HPDE6-E6E7 (cell line): ENCODE data around the gene SLC7A11.
"Not testable (repeated sequence)": the region's sequence is repeated elsewhere in the genome, so short reads cannot be mapped to it uniquely, and the experiment has no call there.

Experiments used
- DNase-seq: peaks from one replicate; pipeline ENCODE4 v3.0.0; 2011; ENCODE audit warnings: missing footprints; ENCODE audit errors: extremely low spot score

Gene SLC7A11

DNA sequence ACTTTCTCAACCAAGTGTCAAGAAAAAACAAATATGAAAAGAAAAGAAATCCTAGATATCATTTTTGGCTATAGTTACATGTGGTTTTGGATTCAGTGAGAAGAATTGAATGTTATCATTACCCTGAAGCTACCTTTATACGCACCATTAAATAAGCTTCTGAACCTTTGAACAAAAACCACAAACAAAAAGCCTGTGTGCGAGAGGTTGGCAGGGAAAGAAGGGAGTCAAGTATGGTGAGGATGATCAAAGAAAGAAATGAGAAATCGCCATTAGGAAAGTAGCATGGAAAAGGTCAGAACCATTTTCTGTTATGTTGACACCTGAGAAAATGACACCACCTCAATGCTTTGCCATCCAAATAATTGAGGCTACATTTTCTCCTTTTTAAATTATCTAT, 1.2 kb upstream of the SLC7A11 start:
- DNase-seq, result no peak

DNA sequence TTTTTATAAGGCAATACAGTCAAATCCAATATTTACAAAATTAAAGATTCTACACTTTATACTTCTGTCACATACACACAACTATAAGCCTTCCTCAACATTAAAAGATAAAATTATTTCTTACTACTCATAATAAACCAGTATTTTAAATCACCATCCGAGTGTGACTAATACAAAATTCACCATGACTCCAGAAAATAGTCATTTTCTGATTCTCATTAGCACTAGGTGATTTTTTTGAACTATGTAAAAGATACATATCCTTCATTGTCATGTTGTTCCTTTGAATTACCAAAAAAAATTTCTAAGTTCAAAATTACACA, 646 bp upstream of the SLC7A11 start:
- no peak for DNase-seq

DNA sequence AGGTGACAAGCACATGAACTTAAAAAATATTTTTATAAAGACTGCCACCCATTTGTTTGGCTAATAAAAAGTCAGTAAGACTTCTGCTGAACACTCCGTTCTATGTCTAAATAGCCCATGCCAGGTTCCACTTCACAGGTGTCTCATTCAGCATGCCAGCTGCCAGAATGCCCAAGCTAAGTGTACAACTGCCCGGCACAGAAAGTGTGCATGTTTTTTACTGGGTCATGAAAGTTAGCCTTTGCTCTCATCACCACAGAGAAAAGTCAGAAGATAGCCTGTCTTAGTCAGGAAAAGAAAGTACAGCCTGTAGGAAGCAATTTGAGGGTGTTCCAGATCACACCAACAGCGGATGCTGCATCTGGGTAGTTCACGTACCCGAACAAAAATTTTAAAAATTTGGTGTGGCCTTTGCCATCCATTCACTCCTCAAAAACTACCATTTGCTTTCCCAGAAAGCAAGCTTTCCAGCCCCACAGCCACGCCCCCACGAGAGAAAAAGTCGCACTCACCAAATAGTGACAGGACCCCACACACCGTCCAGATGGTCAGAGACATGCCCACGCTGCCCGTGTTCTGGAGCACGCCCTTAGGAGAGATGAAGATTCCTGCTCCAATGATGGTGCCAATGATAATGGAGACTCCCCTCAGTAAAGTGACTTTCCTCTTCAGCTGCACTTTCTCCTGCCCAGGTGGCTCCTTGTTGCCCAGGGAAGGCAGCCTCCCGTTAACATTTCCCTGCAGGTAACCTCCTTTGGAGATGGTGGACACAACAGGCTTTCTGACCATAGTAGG, 671 bp downstream of the SLC7A11 start:
- DNase-seq, result no peak

DNA sequence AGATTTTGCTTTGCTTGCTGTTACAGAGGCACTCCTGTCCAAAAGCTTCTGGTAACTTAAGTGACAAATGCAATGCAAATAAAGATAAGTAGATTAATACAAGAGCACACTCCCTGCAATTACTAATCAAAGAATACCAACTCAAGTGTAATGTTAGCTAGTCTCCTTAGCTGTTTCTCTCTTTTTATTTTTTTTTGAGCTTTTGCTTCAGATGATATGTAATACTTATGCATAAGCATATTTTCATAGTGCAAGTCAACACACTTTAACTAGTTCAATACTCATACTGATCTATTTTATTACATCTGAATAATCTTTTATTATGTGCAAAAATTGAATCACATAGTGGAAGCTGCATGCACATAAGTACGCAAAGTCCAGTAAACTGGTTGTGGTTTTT, 2.7 kb downstream of the SLC7A11 start:
- DNase-seq, result no peak

DNA sequence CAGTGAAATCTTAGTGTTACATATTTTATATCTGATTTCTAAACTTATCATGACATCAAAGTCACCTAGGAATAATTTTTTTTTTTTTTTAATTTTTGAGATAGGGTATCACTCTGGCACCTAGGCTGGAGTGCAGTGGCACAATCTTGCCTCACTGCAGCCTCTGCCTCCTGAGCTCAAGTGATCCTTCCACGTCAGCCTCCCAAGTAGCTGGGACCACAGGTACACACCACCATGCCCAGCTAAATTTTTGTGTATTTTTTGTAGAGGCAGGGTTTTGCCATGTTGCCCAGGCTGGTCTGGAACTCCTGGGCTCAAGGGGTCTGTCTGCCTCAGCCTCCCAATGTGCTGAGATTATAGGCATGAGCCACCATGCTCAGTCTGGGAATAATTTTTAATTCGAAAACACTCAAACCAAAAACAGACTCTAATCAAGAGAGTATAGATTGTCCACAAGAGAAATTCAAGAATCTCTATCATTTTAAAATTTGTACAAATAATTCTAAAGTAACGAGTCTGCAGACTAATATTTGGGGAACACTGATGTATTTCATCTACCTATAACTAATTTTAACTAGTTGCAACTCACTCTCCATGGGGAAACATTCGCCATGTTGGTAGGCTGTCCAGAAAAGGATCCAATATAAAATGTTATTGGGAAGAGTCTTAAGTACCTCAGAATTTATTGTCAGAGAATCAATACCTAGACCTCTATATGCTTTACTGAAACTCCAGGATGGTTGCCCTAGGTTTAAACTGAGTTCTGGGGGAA, 3.4 kb downstream of the SLC7A11 start:
- DNase-seq, result no peak

DNA sequence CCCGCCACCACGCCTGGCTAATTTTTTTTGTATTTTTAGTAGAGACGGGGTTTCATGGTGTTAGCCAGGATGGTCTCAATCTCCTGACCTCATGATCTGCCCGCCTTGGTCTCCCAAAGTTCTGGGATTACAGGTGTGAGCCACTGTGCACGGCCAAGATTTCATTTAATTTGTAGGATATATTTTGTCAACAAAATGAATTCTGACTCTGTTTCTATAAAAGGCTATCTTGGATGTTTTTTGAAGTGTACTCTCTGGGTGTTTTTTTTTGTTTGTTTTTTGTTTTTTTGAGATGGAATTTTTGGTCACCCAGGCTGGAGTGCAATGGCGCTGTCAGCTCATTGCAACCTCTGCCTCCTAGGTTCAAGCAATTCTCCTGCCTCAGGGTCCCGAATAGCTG, 5.0 kb downstream of the SLC7A11 start:
- DNase-seq, result not testable (repeated sequence)

DNA sequence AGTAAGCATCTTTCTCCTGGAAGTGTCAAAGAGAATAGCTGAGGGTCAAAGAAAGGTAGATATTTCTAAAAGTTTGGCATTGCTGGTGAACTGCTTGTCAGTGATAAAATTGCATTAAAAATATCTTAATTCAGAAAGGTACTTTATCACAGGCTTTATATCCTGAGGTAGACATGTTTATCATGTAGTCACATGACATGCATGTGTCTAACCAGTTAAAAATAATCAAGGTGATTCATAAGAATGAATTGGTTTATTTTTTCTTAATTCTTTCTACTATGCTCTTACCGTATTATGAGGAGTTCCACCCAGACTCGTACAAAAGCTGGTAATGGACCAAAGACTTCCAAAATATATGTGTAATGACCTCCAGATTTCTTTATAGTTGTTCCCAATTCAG, 6.1 kb downstream of the SLC7A11 start:
- DNase-seq, result no peak

DNA sequence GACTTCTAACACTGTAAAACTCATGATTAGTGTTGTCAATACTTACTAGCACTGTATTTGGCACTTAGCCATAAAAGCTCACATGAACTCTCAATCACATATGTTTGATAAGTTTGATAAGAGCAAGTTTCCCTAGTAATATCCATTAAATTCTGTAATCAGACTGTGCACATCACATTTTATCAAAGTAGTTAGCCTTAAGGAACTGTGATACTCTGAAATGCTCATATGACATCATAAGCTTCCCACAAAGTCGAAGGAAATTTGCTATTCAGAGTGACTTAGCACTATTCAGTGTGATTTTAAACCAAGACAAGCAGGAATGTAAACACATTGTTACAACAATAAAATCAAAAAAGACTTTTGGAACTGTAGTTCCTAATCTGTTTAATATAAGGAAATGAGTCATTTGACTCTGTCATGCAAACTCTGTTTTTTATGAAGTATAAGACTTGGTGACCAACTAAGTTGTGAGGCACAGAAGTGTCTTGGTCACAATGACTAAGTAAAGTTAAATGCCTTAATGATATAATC, 6.7 kb downstream of the SLC7A11 start:
- DNase-seq, result no peak

DNA sequence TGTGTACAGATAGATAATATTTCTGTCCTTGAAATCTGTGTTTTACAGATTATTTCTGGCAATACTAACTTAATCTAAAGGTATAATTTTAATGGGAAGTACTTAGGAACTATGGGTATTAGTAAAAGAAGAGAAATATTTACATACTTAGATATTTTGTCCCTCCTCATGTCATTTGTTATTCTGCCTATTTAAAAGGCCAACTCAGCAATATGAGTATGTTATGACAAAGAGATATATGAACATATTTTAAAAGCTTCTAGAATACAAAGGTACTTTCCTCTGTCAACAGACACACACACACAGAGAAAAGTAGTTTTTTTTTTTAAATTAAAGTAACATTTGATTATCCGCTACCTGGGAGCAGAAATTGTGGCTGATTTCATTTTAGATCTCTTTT, 7.9 kb downstream of the SLC7A11 start:
- no peak for DNase-seq

DNA sequence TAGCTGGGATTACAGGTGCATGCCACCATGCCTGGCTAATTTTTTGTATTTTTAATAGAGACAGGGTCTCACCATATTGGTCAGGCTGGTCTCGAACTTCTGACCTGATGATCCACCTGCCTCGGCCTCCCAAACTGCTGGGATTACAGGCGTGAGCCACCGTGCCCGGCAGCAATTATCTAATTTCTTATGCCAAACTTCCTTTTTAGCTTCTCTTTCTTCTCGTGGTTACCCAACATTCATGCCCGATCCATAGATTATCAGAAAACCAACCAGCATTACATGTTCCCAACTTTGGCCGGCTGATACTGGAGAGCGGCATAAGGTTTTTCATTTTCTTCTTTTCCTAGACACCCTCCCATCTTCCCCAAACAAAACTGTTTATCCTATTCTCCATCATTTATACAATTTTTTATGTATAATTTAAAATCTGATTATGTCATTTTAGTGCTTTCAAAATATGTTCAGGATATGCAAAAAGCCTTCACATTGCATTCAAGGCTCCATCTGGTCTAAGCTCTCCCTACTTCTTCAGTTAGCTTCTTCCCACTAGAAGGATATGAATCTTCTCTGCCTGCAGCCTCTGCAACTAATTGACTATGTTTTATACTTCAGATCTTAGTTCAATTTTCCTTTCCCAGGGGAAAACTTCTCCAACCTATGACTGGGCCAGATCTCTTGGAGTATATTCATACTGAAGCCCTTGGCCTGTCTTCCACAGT, 8.7 kb downstream of the SLC7A11 start:
- DNase-seq, result no peak

DNA sequence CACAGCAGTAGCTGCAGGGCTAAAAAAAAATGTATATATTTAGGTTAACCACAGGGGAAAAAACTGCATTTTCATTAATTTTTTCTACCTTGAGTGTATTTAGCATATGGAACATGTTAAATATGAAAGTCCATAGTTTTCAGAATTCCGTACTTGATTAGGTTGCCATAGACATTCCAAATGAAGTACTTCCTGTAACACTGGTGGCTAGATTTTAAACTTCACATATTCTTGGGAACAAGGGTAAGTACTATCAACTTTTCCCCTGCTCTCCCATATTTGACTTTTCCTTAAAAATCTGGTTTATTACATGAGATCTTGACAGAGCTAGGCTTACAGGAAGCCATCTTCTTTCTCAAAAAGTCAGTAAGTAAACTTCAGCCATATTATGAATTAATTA, 9.8 kb downstream of the SLC7A11 start:
- DNase-seq, result no peak

DNA sequence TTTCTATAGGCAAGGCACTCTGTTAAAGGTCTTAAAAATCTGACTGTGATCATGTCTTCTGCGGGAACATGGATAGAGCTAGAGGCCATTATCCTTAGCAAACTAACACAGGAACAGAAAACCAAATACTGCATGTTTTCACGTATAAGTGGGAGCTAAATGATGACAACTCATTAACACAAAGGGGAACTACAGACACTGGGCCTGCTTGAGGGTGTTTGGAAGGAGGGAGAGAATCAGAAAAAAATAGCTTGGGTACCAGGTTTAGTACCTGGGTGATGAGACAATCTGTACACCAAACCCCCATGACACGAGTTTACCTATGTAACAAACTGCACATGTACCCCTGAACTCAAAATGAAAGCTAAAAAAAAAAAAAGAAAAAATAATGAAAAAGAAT, 12.1 kb downstream of the SLC7A11 start:
- DNase-seq, result no peak

DNA sequence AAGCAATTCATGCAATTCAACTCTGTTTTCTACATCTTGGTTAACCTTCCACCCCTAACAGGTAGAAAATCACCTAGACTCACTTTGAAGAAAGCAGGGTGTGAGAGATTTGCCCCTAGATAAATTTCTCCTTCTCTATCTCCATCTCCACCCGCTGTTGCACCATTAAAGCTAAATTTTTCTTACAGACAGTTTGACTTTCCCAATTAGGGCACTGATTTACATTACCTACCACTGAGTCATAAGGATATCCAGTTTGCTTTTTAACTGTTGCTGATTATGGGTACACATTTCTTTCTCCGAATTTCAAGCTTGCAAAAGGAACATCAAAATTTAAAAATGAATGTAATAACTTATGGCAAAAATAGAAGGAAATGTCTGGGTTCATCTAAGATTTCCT, 13.0 kb downstream of the SLC7A11 start:
- no peak for DNase-seq

DNA sequence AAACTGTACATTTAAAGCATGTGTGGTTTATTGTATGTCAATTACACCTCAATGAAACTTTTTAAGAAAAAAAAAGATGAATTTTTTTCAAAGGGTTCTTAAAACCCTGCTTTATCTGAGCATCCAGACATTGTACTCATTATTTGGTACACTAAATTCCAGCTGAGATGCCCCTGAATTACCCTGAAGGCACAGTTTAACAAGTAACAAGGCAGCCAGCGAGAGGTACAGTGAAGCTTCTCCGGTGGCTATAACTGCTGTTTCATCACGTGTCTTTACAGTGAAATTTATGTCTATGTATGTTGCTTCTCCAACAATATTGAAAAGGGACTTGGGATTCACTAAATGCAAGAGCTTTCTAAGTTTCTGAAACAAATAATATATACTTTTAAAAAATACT, 15.8 kb downstream of the SLC7A11 start:
- DNase-seq, result no peak

DNA sequence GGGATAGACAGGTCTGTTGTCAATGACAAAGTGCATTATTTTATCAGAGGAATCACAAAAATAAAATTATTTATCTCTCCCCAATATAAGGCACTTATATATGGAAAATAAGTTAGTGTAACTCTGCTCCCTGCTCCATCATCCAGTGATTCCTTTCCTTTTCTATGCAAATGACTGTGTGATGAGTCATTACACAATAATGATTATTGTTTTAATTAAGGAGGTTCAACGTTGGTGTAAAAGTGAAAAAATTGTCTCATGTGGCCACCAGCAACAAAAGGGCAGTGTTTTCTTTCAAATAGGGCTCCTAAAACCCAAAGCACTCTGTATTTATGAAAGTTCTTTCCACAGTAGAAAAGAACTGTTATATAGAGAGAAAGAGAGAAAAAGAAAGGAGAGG, 16.7 kb downstream of the SLC7A11 start:
- no peak for DNase-seq

DNA sequence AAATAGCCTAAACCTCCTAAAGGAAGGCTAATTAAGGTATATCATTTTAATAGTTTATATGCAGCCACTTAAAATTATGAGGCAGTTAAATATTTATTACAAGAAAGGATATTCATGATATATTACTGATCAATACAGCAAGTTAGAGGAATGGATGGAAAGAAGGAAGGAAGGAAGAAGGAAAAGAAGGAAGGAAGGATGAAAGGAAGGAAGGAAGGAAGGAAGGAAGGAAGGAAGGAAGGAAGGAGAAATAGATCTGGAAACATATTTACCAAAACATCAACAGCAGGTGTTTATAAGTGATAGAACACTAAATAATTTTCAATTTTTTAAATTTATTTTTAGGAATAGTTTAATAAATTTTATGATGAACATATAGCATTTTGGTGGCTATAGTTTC, 17.5 kb downstream of the SLC7A11 start:
- DNase-seq, result no peak

DNA sequence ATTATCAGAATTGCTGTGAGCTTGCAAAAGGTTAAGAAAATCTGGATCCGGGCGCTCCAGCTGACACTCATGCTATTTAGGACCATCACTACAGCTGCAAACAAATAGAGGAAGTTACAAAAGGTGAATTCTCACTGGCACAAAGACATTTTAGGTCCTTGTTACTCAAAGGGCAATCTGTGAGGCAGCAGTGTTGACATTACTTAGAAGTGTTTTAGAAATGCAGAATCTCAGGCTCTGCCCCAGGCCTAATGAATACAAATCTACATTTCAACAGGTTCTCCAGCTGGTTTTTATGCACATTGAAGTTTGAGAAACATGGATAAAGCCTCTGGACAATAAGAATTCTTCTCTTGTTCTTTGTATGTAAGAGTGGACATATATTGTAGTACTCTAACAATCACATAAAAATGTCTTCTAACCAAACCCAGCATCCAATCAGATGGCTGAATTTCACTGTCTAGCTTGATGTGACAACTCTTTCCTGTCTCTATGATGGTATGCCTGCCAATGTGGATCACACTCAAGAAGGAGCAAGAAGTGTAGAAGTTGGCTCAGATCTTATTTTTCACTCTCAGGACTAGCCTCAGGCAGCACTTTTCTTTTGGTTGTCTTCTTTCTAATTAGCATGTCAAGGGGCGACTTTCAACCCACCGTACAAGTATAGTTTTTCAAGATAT, 18.8 kb downstream of the SLC7A11 start:
- no peak for DNase-seq

DNA sequence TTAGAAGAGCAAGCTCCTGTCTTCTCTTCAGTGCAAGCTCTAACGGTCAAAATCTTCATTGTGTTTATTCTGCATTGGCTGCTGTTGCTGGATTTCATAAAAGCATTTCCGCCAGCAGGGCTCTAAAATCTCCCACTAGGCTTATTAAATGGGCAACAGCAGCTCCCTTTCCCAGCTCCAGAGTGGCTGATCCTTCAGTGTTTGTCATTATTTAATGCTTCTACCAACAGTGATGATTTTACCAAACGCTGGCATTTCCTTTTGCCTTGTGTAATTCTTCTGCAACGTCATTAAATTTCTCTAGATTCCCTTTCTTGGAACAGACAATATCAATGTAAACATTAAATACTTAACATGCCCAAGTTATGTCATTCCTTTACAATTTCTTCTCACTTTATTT, 20.1 kb downstream of the SLC7A11 start:
- DNase-seq, result no peak

DNA sequence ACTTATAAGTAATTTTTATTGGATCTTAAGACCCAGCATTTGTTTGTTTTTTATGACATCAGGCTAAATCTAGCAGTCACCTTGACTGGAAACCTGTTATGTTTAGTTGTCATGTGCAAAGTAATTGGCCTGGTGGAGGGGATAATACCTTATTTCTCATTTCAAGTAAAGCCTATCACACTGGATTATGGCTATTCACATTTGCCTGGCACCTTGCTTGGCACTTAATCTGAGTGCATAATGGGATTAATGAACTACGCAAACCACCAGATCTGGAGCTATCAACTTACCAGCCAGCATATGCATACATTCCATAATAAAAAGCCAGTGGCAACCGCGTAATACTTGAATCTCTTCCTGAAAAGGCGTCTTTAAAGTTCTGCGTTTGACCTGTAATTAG, 23.2 kb downstream of the SLC7A11 start:
- DNase-seq, result no peak

DNA sequence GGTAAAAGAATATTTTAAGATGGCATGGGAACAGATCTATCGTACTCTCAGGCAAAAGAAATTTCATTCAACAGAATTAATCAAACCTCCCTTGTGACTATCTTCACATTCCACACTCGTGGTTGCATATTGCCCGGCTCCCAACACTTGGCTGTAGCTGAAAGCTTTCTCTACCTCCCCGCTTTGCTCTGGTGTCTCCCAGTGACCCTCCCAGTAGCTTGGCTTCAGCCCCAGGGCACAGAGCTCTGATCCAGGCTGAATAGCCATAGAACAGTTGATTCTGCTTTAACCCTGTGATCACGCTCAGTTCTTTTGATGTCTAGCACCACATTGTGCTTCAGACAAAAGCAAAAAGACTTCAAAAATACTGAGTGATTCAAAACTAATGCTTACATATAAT, 24.6 kb downstream of the SLC7A11 start:
- no peak for DNase-seq

DNA sequence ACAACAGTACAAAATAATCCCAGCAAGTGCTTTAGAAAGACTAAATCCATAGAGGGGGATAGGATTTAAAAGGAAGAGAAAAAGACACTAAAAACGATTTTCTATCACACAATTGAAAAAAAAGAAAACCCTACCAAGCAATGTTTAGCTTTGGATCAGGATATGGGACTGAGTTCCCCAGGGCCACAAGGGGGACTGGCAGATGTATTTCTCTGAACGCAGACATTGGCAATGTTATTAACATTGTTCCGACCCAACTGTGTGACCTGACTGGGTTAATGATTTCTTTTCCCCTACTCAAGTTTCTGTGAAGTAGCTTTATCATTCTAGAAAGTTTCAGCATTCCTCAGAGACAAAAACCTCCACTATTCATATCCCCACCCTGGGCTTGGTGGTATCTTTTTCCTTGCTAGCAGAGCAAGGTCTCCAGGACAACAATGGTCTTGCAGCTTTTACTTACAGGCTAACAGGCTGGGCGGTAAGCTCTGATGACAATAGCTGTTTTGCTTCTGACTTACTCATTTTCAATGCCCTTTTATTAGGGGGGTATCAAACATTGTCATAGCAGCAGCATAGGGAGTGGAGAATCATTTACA, 25.8 kb downstream of the SLC7A11 start:
- no peak for DNase-seq

DNA sequence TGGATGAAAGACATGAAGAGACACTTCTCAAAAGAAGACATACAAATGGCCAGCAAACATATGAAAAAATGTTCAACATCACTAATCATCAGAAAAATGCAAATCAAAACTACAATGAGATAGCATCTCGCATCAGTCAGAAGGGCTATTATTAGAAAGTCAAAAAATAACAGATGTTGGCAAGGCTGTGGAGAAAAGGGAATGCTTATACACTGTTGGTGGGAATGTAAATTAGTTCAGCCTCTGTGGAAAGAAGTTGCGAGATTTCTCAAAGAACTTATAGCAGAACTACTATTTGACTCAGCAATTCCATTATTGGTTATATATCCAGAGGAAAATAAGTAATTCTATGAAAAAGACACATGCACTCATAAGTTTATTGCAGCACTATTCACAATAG, 31.6 kb downstream of the SLC7A11 start:
- DNase-seq, result not testable (repeated sequence)
